ENCODE measurements around the gene CLCN4.

CLCN4 gene

DNA sequence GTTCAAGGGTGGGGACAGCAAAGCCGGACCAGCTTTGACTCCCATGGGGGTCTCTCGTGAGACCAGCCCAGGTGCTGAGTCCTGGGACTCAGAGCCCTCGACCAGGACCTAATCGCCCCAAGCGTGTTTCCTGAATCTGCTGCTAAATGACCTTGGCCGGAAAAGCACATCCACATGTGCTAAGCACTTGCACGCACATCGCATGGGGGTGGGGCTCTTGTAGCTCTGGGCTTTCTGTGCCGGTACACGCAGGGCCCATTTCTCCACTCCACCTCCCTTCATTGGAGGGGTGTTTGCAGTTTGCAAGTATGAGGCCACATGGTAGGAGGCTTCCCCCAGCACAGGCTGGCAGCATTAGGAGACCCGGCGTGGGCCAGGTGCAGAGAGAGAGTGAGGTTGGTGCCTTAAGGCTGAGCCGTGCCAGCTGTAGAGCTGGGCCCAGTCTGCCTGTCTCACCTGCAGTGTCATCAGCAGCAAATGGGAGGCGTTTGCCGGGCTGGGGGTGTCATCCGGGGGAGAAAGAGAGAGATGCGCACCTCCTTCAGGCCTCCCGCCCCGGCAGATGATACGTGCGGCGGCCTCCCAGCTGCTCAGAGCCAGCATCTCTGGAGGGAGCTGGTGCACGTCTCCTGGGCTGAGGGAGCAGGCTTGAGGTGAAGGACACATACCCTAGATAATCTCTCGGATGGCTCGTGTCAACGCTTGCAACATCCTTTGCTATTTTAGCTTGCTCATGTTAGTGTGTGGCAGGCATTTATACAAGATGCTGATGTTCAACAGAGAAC, 45.2 kb upstream of the CLCN4 start:
- H3K4me3 ChIP-seq (ENCODE audit: low read depth, low read length, poor library complexity, severe bottlenecking), result peak overlapping the region; percentile 53
- TF ChIP-seq, protein P1, sequence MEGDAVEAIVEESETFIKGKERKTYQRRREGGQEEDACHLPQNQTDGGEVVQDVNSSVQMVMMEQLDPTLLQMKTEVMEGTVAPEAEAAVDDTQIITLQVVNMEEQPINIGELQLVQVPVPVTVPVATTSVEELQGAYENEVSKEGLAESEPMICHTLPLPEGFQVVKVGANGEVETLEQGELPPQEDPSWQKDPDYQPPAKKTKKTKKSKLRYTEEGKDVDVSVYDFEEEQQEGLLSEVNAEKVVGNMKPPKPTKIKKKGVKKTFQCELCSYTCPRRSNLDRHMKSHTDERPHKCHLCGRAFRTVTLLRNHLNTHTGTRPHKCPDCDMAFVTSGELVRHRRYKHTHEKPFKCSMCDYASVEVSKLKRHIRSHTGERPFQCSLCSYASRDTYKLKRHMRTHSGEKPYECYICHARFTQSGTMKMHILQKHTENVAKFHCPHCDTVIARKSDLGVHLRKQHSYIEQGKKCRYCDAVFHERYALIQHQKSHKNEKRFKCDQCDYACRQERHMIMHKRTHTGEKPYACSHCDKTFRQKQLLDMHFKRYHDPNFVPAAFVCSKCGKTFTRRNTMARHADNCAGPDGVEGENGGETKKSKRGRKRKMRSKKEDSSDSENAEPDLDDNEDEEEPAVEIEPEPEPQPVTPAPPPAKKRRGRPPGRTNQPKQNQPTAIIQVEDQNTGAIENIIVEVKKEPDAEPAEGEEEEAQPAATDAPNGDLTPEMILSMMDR (IDR thresholded peaks at IDR 0.05; ENCODE audit: low read length), result no peak
- TF ChIP-seq EZH2 (IDR thresholded peaks at IDR 0.05; ENCODE audit: borderline replicate concordance, low read length), result no peak
- peak overlapping the region; percentile 64 for H3K9ac ChIP-seq (ENCODE audit: low read length)
- H3K27ac ChIP-seq (ENCODE audit: low read depth, low read length, poor library complexity, severe bottlenecking), result peak overlapping the region; percentile 98
- peaks cover 78% of the 10 kb centered on the region for H3K4me1 ChIP-seq (ENCODE audit: insufficient read depth, low read length, severe bottlenecking)
- no peaks in the 10 kb centered on the region for H4K20me1 ChIP-seq (ENCODE audit: insufficient read depth, low read length)
- H3K9me3 ChIP-seq (ENCODE audit: low read length), result no peaks in the 10 kb centered on the region
- peak overlapping the region; percentile 66 for H3K4me2 ChIP-seq (ENCODE audit: low read length)
- no peaks in the 10 kb centered on the region for H3K9me2 ChIP-seq (ENCODE audit: low read depth, low read length)
- H2AFZ ChIP-seq (ENCODE audit: low read length), result no peak overlapping the region
- no peaks in the 10 kb centered on the region for H3K27me3 ChIP-seq (ENCODE audit: insufficient read depth, low read length)
- H3K36me3 ChIP-seq (ENCODE audit: insufficient read depth, low read length), result peaks cover 2% of the 10 kb centered on the region
- H3K79me2 ChIP-seq (ENCODE audit: insufficient read depth, low read length), result no peaks in the 10 kb centered on the region
- no peaks in the 10 kb centered on the region for H3F3A ChIP-seq (ENCODE audit: insufficient read depth, low read length)

DNA sequence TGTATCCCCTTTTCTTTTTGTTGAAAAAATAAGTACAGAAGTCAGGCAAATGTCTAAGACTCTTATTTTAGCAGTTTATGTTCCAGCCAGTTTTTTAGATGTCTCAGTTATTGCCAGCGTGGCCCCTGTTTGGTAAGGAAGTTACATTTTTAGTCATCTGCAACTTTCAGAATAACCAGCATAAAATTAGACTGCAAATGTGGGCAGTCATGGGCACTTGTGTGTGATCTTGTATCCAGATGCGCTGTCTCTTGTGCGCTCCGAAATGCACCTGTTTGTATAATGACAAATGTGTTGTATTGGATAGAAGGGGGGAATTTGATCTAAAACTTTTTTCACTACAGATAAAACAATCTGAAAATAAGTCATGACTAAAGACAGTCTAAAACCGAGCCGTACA, 44.3 kb upstream of the CLCN4 start:
- TF ChIP-seq, protein P1 (IDR thresholded peaks at IDR 0.05; ENCODE audit: low read length), result no peak
- no peak for TF ChIP-seq EZH2 (IDR thresholded peaks at IDR 0.05; ENCODE audit: borderline replicate concordance, low read length)
- H3K9me3 ChIP-seq (ENCODE audit: low read length), result no peaks in the 10 kb centered on the region
- no peaks in the 10 kb centered on the region for H4K20me1 ChIP-seq (ENCODE audit: insufficient read depth, low read length)
- H3K9me2 ChIP-seq (ENCODE audit: low read depth, low read length), result no peaks in the 10 kb centered on the region
- peaks cover 74% of the 10 kb centered on the region for H3K4me1 ChIP-seq (ENCODE audit: insufficient read depth, low read length, severe bottlenecking)
- H3K27ac ChIP-seq (ENCODE audit: low read depth, low read length, poor library complexity, severe bottlenecking), result peak overlapping the region; percentile 98
- H3K9ac ChIP-seq (ENCODE audit: low read length), result peak overlapping the region; percentile 64; the same call in 1 of the 2 replicates
- no peaks in the 10 kb centered on the region for H3F3A ChIP-seq (ENCODE audit: insufficient read depth, low read length)
- peaks cover 11% of the 10 kb centered on the region for H3K36me3 ChIP-seq (ENCODE audit: insufficient read depth, low read length)
- H2AFZ ChIP-seq (ENCODE audit: low read length), result no peak overlapping the region
- H3K79me2 ChIP-seq (ENCODE audit: insufficient read depth, low read length), result no peaks in the 10 kb centered on the region
- peak overlapping the region; percentile 66 for H3K4me2 ChIP-seq (ENCODE audit: low read length)
- H3K4me3 ChIP-seq (ENCODE audit: low read depth, low read length, poor library complexity, severe bottlenecking), result peak overlapping the region; percentile 53
- no peaks in the 10 kb centered on the region for H3K27me3 ChIP-seq (ENCODE audit: insufficient read depth, low read length)

GRCh38 chrX:10115082-10115481, 41.7 kb upstream of the CLCN4 start:
- peaks cover 66% of the 10 kb centered on the region for H3K4me1 ChIP-seq (ENCODE audit: insufficient read depth, low read length, severe bottlenecking)

More at GRCh38 chrX:10115082-10115481, 41.7 kb upstream of the CLCN4 start:
- TF ChIP-seq, protein P1 (IDR thresholded peaks at IDR 0.05; ENCODE audit: low read length), result no peak
- TF ChIP-seq EZH2 (IDR thresholded peaks at IDR 0.05; ENCODE audit: borderline replicate concordance, low read length), result no peak
- Histone ChIP-seq H3K9ac (ENCODE audit: low read length) (no peak overlapping the region), H3K79me2 (ENCODE audit: insufficient read depth, low read length) (no peaks in the 10 kb centered on the region), H3K27me3 (ENCODE audit: insufficient read depth, low read length) (no peaks in the 10 kb centered on the region), H4K20me1 (ENCODE audit: insufficient read depth, low read length) (no peaks in the 10 kb centered on the region), H3F3A (ENCODE audit: insufficient read depth, low read length) (no peaks in the 10 kb centered on the region; the same call in 1 of the 2 replicates), H3K9me3 (ENCODE audit: low read length) (no peaks in the 10 kb centered on the region), H3K4me3 (ENCODE audit: low read depth, low read length, poor library complexity, severe bottlenecking) (no peak overlapping the region), H2AFZ (ENCODE audit: low read length) (no peak overlapping the region), H3K27ac (ENCODE audit: low read depth, low read length, poor library complexity, severe bottlenecking) (no peak overlapping the region), H3K4me2 (ENCODE audit: low read length) (no peak overlapping the region), H3K36me3 (ENCODE audit: insufficient read depth, low read length) (peaks cover 19% of the 10 kb centered on the region), H3K9me2 (ENCODE audit: low read depth, low read length) (no peaks in the 10 kb centered on the region)

All from OCI-LY1 (cell line).